Measurements from ENCODE around the gene MED26. TPM values are rescaled to one million over a fixed set of nuclear protein-coding genes. Genes with fewer than 3 reads are reported as not detected.
A peak's percentile ranks its signal among the peaks of the same experiment; 100 is the strongest.

Gene MED26
- total RNA-seq, 1 experiment from 2014 or later: 12.5 TPM

GRCh38 chr19:16542045-16542909, 85.7 kb downstream of the MED26 start, which contains the start of gene CHERP:
Gene CHERP, minus strand, starts transcription at chr19:16542437. Its CDS starts 59 bp downstream, at chr19:16542378.
- peak; percentile 91 for DNase-seq (ENCODE audit: low spot score)

- peak; percentile 17 for DNase-seq (ENCODE audit: low spot score)
These were observed 86.4 kb downstream of the MED26 start for GRCh38 chr19:16541526-16542044.

- no peak for DNase-seq (ENCODE audit: low spot score)
These were observed 87.1 kb downstream of the MED26 start for GRCh38 chr19:16540948-16541347.

- DNase-seq (ENCODE audit: low spot score): no peak
These were observed 90.9 kb downstream of the MED26 start for GRCh38 chr19:16537111-16537510.

GRCh38 chr19:16536130-16536529, 91.9 kb downstream of the MED26 start:
- DNase-seq (ENCODE audit: low spot score): no peak

GRCh38 chr19:16535381-16535780, 92.6 kb downstream of the MED26 start:
- DNase-seq (ENCODE audit: low spot score): no peak

GRCh38 chr19:16532440-16533234, 95.4 kb downstream of the MED26 start:
- DNase-seq (ENCODE audit: low spot score): no peak

GRCh38 chr19:16531380-16531669, 96.7 kb downstream of the MED26 start:
- DNase-seq (ENCODE audit: low spot score): no peak

- no peak for DNase-seq (ENCODE audit: low spot score)
These were observed 97.2 kb downstream of the MED26 start for GRCh38 chr19:16530540-16531379.

GRCh38 chr19:16529466-16530144, 98.4 kb downstream of the MED26 start:
- no peak for DNase-seq (ENCODE audit: low spot score)

- peak; percentile 19 for DNase-seq (ENCODE audit: low spot score)
These were observed 100.0 kb downstream of the MED26 start for GRCh38 chr19:16527971-16528521.

- DNase-seq (ENCODE audit: low spot score): no peak
These were observed 100.6 kb downstream of the MED26 start for GRCh38 chr19:16527334-16527935.

- DNase-seq (ENCODE audit: low spot score): no peak
These were observed 102.1 kb downstream of the MED26 start for GRCh38 chr19:16525751-16526481.

GRCh38 chr19:16524991-16525734, 102.8 kb downstream of the MED26 start:
- DNase-seq (ENCODE audit: low spot score): no peak

Small RNAs within 50 kb of the gene (small RNA-seq; reads per million reads assigned to genes)
- not detected for gene RN7SL146P

Other genes starting within 250 kb of the MED26 start
- 5.0 and 10.4 TPM in 2 replicates for gene EPS15L1, start 156.2 kb downstream of the MED26 start, total RNA-seq (2014; rRNA removed; shearing (Covaris generic))
- 0.05 and 0.20 TPM in 2 replicates for gene CALR3, start 132.0 kb downstream of the MED26 start, total RNA-seq (2014; rRNA removed; shearing (Covaris generic))
- 0.81 and 4.5 TPM in 2 replicates for gene C19orf44, start 131.8 kb downstream of the MED26 start, total RNA-seq (2014; rRNA removed; shearing (Covaris generic))
- 8.8 and 10.7 TPM in 2 replicates for gene CHERP, start 85.8 kb downstream of the MED26 start, total RNA-seq (2014; rRNA removed; shearing (Covaris generic))
- 16.8 and 23.4 TPM in 2 replicates for gene SLC35E1, start 55.8 kb downstream of the MED26 start, total RNA-seq (2014; rRNA removed; shearing (Covaris generic))
- 32.7 and 33.9 TPM in 2 replicates for gene SMIM7, start 31.9 kb upstream of the MED26 start, total RNA-seq (2014; rRNA removed; shearing (Covaris generic))
- gene TMEM38A, start 32.9 kb upstream of the MED26 start, total RNA-seq (2014; rRNA removed; shearing (Covaris generic)): 10.1 and 14.2 TPM in 2 replicates
- gene NWD1, start 91.6 kb upstream of the MED26 start, total RNA-seq (2014; rRNA removed; shearing (Covaris generic)): 0.70 and 0.89 TPM in 2 replicates
- 15.1 and 23.8 TPM in 2 replicates for gene SIN3B, start 201.2 kb upstream of the MED26 start, total RNA-seq (2014; rRNA removed; shearing (Covaris generic))